Activated gamma-delta T cell (primary cell): Measurements from ENCODE around the gene TBPL1.
"Not testable (repeated sequence)": the region's sequence is repeated elsewhere in the genome, so short reads cannot be mapped to it uniquely, and the experiment has no call there.

ENCODE experiments used
- DNase-seq: peaks from one replicate; lab custom pipeline; 2025; lab: John Stamatoyannopoulos, UW
- total RNA-seq, 2 donors: gene quantifications; one replicate each; lab custom pipeline; 2026; lab: John Stamatoyannopoulos, UW

The TBPL1 gene
- 33.0 to 37.3 reads per million in 2 donors for total RNA-seq

DNA sequence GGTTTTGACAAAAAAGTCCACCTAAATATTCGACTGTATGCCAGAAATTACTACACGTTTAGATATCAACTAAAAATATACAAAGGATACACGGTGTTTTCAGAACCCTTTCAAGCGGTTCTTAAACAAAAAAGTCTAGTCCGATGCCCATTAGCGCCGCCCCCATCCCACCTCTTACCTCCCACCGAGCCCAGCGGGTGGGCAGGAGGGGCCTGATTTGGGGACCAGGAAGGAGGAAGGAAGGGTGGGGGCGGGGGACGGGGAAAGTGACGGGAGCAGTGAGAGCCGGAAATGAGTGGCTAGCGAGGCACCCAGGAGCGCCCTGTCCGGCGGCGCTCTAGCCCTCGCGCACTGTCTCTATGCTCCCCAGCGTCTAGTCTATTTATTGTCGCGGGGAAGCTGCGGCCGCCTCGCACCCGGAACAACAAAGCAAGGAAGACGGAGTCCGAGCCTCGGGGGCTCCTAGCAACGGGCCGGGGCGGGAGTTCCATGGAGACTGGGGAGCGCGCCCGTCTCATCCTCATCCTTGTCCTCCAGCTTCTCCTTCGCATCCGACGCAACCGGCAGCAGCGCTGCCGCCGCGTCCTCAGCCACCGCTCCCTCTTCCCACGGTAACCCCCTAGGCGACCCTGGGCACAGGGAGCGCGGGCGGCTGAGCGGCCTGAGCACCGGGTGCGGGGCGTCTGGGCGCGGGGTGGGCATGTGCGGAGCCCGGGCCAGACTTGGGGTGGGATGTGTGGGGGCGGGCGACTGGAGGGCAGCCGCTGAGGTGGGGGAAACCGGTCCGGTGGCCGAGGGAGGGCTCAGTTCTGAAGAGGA is at the start of gene TBPL1:
Gene TBPL1 (plus strand): TSS at position 410 of the 819 bp plus-strand sequence. CDS start 26,902 bp downstream, outside the sequence.
- peak; percentile 75 for DNase-seq

DNA sequence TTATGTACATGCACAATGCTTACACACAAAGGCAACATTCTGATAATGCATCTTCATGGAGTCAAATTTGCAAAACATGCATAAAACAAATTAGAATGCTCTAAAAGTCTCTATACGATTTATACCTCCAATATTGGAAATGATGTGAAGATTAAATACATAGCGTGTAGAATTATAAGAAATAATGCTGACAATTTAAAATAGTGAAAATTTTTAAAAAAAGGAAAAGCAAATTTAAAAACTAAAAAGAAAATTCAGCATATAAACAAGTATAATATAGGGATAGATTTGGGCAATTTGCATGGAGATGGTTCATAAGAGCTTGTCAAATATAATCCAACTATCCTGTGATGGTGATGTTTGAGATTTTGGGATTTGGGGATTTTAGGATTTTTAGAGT is 49.2 kb upstream of the TBPL1 start:
- no peak for DNase-seq

DNA sequence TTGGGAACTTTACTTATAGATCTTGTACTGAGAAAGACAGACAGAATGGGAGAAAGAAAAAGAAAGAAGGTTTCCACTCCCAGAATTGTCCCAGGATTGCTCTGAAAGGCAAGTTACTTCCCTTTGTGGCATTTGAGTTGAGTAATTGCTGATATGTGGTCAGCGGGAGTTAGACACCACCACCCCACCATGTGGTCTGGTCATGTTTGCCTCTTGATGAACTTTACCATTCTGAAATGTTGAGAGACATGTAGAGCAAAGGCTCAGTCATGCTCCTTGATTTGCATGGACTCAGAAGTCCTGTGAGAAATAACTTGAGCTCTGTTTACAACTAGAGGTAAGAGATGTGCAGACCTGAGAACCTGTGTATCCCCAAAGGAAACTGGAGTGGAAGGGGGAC is 47.0 kb upstream of the TBPL1 start:
- no peak for DNase-seq

DNA sequence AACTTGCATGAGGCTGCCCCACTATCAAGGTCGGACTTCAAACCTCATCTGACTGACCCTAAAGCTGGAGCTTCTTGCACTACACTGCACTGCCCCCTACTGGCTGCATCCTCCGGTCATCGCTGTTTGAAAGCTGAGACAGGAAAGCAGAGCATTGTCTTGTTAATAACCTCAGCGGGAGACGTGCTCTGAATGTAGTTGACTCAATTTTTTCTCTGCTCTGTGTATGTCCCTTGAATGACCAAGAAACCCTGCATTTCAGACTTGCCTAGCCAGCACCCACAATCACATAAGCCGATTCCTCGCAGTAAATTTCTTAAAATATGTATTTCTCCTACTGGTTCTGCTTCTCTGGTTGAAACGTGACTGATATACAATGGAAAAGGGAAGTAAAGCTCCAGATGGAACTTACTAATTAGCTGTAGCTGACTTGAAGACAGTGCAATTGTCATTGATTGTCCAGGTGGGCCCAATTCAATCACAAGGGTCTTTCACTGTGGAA is 36.3 kb upstream of the TBPL1 start:
- no peak for DNase-seq

DNA sequence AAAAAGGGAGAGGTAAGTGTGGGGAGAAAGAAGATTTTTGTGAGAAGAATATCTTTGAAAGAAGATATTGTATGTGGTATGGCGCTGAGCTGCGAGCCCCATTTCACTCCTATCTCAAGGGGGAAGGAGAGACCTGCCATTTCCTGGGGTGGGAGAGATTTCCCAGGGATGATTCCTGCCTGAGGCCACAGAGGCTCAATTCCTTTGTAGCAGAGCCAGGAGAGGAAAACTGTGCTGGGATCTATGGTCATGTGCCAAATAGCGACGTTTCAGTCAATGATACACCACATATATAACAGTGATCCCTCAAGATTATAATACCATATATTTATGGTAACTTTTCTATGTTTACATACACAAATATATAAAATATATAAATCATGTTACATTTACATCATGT is 35.2 kb upstream of the TBPL1 start:
- no peak for DNase-seq

DNA sequence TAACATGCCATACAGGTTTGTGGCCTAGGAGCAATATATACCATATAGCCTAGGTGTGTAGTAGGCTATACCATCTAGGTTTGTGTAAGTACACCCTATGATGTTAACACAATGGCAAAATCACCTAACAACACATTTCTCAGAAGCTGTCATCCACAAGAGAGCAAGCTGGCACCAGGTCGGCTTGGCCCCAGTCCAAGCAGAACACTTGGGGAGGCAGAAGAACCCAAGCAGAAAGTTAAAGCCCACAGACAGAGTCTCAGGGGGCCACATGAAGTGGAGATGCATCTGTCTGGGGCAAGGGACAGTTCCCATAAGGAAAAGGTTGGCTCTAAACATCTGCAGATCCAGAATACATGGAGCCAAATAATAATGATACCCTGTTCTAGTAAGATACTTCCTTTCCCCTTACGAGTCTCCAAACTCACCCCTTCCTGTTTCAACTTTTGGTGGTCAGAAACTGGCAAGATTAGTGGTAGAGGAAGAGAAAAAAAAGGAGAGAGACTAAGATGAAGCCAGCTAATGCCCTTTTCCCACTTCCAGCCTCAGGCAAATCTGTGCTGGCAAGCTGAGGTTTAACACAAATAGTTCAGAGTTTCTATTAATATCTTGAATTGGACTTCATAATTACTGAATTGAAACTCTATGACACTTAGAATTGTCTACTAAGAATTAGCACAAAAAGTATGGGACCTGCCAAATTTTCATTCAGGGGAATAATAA is 34.7 kb upstream of the TBPL1 start:
- DNase-seq: no peak

DNA sequence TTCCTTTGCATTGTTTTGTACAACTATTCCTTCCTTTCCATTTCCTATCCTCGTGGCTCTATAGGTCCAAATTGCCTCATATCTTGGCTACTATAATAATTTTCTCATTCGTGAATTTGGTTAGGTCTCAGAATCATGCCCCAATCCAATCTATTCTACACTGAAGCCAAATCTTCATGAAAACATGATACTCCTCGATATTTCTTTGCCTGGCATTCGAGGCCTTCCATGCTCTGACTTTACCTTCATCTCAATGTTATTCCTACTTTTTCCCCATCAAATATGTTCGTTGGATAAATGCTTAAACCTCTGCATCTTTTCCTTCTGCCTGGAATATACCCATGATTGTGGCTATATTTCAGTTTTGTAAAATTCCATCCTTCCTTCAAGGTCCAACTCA is 33.7 kb upstream of the TBPL1 start:
- DNase-seq: no peak

DNA sequence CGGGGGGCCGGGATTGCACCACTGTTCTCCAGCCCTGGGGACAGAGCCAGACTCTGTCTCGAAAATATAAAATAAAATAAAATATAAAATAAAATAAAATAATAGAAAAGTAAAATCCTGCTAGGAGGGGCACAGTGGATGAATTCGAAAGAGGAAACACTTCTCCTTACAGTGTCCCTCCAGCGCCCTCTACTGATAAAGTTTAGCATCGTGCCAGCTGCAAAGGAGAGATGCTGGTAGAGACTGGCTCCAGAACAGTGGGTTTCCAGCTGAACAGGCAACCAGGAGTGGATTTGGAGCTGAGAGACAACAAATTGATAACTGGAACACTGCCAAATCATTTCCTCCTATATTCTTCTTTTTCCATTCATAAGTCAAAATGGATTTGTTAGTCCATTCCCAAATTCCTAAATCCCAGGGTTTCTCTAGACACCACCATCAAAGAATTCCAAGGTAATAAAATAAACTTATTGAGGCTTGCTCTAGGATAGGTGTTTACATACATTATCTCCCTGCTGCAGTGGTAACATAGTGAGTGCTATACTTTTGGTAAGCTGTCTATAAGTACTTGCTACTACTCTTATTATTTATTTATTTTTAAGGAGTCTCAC is 31.7 kb upstream of the TBPL1 start:
- DNase-seq: no peak

DNA sequence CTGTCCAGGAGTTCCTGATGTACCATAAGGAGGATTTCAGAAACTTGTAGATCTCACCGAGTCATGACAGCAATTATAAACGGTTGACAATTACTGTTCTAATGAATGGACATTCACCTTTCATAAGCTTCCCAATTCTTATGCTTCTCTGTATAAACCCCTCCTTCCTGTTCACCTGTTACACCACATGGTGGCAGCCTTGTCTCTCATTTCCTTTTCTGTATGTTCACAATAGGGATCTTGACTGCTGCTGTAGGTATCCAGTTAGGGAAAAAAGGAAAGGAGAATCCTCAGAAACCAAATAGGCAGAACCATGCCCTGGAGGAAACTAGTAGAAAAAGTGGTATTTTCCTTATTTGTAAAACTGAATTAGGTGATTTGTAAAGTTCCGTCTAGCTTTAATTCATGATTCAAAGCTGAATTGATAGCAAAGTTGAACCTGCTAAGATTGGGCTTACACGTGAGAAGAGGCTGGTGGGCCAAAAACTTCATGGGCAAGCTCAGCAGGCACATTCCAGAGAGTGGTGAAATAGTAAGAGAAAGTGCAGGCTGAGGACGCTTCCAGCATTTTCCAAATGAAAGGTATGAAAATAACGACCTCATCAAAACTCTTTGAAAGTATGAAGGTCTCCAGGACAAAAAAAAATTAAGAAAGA is 29.0 kb upstream of the TBPL1 start:
- DNase-seq: no peak

DNA sequence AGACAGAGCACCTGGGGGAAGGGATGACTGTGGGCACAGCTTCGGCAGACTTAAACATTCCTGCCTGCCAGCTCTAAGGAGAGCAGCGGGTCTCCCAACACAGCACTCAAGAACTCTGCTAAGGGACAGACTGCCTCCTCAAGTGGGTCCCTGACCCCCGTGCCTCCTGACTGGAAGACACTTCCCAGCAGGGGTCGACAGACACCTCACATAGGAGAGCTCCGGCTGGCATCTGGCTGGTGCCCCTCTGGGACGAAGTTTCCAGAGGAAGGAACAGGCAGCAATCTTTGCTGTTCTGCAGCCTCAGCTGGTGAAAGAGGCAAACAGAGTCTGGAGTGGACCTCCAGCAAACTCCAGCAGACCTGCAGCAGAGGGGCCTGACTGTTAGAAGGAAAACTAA is 21.8 kb upstream of the TBPL1 start:
- DNase-seq: not testable (repeated sequence)

DNA sequence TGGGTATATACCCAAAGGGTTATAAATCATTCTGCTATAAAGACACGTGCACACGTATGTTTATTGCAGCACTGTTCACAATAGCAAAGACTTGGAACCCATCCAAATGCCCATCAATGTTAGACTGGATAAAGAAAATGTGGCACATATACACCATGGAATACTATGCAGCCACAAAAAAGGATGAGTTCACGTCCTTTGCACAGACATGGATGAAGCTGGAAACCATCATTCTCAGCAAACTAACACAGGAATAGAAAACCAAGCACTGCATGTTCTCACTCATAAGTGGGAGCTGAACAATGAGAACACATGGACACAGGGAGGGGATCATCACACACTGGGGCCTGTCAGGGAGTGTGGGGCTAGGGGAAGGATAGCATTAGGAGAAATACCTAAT is 16.7 kb upstream of the TBPL1 start:
- DNase-seq: not testable (repeated sequence)

DNA sequence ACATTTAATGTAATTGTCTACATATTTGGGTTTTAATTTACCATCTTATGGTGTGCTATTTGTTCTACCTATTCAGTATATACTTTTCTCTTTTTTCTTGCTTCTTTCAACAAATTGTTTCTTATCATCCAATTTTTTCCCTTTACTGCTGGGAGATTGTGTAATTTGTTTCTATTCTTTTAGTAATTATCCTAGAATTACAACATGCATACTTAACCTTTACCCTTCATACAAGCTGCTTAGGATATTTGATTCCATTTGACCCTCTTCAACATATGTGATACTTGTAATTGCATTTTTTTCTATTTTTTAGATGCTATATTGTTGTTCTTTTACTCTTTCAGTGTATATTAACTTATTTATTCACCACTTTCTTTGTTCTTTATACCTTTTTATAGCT is 15.1 kb upstream of the TBPL1 start:
- DNase-seq: no peak

DNA sequence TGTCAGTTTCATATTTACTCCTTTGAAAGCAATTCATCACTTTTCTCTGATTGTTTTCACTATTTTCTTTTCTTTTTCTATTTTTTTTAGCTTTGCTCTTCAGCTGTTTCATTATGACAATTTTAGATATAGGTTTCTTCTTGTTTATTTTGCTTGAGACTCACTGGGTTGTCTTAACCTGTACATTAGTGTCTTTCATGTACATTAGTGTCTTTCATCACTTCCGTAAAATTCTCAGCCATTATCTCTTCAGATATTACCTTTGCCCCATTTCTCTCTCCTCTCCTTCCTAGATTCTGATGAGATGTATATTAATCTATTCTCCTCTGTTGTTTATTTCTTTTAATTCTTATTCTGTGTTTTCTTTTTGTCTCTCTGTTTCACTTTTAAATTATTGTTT is 14.5 kb upstream of the TBPL1 start:
- no peak for DNase-seq

DNA sequence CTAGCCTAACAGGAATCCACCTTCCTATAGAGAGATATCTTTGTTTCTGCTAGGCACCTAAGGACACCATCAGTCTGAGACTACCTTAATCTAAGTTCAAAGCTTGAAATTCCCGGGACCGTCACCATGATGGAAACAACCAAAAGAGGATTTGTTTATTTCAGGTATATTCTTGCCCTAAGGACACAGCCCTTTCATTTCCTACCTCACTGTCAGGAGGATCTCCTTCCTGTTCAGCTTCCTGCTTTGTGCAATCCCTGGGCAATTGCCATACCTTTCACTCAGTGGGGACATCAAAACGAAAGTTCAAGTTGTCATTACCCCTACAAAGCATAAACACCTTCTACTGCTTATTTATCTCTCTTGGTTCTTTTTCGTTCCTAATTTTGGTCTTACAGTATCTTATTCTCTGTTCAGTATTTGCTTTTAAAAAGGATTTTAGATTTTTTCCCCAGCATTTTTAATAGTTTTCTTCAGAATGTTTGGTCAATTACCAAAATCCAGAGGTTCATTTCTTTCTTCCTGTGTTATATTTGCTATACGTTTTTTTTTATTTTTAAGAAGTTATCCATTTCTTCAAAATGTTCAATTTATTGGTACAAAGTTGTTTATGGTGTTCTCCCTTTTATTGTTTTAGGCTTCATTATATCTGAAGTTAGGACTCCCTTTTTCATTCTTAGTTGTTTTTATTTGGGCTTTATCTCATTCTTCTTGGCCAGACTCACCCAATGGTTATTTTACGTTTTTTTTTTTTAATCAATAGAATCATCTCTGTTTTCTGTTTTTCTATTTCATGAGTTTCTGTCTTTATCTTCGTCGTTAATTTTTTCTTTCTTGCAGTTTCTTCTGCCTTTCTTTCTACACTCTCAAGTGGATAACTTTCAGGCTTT is 13.0 kb upstream of the TBPL1 start:
- DNase-seq: no peak

DNA sequence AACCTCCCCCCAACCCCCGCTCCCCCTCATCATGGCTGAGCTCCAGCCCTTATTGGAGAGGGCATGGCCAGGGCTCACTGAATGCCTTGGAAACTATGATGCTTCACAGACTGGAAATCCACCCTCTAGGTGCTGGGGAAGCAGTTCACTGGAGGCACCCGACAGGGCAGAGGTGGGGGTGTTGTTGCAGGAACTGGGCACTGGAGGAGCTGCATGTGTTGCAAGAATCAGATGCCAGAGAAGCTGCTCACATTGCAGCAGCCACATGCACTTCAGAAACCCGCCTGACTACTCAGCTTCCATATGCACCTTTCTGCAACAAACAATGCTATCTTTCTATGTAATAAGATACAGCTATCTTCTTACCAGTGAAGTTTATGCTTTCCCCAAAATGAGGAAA is 7.9 kb upstream of the TBPL1 start:
- DNase-seq: no peak

DNA sequence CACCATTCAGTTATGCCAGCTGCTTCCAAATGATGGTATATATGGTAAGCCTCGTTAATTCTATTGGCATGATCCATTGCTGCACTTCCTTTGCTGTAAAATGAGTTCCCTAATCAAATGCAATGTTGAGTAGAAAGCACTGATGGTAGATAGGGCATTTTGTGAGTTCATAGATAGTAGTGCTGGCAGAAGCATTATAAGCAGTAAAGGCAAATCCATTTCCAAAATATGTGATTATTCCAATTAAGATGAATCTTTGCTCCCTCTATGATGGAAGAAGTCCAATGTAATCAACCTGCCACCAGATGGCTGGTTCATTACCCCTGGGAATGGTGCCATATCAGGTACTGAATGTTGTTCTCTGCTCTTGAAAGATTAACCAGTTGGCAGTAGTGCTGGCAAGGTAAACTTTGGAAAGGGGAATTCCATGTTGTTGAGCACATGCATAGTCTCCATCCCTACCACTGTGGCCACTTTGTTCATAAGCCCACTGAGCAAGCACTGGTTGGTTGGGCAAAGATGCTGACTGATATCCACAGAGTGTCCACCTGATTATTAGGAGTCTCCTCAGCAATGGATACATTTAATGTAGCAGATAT is 5.6 kb upstream of the TBPL1 start:
- no peak for DNase-seq

DNA sequence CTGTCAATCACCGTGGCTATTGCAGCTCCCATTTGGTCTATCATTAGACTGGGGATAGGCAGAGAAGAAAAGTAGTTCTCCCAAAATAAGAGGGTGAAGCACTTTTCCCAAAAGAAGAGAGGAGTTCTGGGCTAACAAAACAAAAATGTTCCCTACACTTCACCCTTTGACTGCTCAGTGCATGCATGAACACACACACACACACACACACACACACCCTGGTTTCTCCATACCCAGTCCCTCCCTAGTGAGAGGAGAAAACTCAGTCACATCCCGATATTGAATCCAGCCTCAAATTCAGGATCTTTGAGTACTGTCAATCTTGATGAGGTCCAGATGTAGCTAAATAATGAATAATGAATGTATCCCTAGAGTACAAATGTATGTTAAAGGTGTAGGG is 4.6 kb upstream of the TBPL1 start:
- no peak for DNase-seq

DNA sequence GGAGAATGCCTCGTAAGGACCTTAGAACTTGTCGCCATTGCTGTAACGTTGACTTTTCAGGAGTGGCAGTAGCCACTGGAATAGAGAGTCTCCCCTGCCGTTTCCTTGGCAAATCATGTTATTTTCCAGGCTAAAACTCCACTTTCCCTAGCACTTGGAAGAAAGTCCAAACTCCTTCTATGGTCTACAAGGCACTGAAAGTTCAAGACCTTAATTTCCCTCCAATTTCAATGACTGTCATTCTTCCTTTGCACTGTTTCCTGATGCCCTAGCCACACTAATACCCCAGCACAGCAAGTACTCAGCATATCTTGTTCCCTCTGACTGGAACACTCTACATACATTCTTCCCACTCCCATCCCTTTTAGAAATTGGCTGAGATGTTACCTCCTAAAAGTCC is 1.8 kb upstream of the TBPL1 start:
- DNase-seq: no peak

DNA sequence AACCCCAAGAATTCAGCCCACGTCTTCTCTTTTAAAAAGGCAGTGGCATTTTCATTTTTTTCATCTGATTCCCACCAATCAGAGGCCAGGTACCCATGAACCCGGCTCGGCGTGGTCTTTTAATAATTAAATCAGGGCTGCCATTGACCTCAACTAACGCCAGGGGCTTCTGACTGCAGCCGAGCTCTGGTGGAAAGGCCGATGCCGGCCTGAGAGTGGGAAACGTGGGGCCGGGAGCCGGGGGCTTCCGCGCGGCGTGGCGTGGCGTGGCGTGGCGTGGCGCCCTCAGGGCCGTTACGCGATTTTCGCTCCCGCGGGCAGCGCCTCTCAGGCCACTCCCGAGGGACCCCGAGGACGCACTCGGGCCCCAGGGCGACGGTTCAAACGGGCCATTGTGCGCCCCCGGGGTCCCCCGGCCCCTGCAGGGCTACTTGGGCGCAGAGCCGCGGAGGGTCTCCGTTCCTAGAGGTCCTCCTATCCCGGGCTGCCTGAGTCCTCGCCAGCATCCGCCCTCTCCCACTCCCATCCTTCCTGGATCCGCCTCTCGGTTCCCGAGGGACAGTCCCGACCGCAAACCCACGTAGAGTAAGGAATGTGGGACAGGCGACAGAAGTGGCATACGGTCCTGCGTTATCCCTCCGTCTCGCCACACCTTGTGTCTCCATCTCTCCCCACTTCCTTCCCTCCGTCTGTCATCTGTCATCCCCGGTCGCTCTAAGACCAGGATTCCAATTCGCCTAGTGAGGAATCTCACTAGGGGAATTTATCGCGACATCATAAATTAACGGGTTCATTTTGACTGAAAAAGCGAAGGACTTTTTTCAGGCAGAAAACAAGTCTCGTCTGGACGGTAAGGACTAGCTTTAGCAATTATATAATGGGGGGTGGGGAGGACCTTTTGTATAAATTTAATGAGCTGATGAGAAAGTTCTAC is 876 bp upstream of the TBPL1 start:
- peak; percentile 20 for DNase-seq
